HG03469 (cell line): ENCODE measurements around the gene OTULIN.

Source experiments
- ATAC-seq: cut with Tn5 transposase; IDR thresholded peaks from one replicate; pipeline ENCODE4 v1.9.1; 2021; ENCODE audit warnings: mild to moderate bottlenecking, moderate library complexity, moderate number of reproducible peaks; ENCODE audit not compliant: unreplicated experiment

The OTULIN gene

DNA sequence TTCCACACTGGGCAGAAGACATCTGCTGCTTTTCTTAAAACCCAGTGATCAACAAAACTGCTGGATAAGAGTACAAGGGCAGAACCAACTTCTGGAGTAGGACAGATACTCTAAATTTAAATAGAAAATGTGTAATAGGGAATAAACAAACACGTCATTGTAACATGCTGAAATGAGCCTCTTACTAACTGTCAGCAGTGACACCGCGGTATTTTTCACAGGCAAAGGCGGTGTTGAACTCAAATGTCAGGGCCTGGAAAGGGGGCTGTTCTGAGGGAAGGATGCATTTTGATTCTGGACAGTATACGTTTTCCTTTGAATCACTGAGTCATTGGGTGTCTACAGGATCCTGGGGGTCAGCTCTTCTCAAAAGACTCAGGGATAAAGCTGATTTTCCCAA lies 73.5 kb downstream of the OTULIN start:
- no peak for ATAC-seq

DNA sequence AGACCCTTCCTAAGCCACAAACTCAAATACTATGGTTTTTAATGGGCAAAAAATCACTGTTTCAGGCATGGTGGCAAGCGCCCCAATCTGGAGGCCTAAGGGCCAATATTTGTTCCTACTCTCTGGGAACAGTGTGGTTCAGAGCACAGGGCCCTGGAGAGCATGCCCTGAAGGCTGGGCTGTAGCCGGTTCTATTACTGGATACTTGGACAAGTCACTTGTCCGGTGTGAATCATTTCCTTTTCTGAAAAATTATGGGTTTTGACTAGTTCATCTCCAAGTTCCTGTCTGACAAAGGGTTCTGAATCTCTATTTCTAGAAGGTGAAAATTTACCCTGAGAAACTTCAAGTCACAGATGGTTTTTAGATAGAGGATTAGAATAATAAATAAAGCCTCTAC lies 75.0 kb downstream of the OTULIN start:
- no peak for ATAC-seq

DNA sequence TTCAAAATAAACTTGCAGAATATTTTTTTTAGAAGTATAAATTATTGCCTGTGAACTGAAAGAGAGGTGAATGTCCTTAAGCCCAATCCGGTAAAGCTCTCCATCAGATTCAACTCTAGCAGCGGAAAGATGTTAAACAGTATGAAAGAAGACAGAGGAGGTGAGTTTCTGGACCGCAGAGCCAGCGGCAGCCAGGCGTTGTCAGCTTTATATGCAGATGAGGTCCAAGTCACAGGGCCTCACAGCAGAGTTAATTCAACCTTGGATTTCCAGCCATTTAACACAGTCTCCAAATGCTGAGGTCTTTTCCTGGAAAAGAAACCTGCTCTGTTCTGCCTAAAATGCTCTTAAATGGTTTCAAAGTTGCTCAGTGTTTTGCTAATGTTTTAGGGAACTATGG lies 75.5 kb downstream of the OTULIN start:
- no peak for ATAC-seq

DNA sequence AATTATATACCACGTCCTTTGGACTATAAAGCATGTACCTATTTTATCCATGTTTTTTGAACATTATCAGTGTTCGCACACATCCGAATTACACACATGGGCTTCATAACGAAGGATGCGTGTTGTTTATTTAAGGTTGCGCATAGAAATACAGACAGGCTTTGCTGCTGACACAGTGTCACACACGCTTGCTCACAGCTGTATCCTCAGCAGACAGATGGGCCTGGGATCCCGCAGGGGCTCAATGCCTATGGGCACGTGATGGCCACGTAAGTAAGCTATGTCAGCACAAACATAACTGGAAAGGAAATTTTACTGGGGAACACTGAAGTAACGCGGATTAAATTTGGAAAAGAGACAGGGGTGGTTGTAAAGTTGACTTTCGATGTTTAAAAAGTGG lies 76.6 kb downstream of the OTULIN start:
- no peak for ATAC-seq

DNA sequence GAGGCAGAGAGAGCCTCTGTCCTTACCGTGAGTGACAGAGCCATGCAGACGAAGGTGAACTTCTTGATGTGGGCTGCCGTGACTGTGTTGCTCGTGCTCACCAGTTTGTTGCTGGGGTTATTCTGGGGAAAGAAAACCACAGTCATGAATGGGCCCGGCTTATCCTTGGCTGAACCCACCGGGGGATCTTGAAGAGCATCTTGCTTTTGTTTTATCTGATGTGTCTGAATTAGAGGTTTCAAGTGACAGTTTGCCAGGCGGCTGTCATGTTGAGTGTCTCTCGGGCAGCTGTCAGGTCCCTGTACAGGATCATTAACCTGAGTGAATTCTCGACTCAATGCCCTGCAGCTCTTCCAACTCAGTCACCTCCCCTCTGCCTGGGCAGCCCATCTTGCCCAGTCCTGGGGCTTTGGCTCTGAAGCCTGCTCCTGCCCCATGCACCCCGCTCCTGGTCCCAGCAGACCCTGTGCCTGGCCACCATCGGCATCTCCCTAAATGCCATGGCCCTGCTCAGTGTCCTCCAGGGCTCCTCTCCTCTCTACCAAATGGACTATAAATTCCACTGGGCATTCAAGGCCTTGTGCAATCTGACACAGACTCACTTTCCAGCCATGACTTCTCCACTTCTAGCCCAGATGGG lies 77.4 kb downstream of the OTULIN start:
- ATAC-seq: no peak

DNA sequence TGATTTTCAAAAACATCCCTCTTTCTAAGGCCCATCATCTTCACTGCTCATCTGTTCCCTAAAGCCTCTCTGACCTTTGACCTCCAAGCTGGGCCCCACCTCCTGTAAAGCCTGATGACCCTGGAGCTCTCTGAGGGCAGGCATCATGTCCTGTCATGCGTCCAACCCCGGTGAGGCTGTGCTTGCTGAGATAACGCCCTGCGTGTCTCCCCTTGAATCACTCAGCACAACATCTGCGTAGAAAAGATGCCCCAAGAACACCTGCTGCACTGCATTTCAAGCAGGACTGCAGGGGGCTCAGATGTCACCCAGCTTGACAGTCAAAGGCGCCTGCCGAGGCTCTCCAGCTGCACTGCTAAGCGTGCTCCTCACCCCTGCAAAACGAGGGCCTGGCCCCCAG lies 78.0 kb downstream of the OTULIN start:
- no peak for ATAC-seq

DNA sequence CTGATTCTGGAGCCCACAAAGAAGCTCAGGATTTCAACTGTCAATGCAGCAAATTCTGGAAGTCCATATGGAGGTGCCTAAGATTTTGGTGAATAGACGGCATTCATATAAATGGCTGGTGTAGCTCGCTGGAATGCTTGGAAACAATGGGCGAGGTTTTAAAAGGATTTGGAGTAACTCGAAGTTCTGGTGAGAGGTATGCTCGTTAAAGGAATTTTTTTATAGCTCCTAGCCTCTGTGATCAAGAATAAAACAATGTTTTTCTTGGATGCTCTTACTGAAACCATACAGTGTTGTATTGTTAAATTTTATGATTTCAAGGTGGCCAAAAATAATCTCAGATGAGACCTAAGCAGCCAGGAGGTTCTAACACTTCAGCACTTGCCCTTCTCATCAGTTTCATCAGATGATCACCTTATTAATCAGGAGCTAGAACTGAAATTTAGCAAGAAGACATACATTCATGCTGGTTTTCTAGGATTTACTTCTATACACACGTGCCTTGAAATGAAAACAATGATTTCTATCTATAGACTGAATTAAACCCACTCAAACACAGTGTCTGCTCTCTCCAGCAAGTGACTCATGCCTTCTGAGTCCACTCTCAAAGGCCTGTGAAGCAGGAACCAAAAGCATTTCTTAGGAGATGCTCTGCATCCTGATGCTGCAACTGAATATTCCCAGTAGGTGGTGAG lies 79.2 kb downstream of the OTULIN start:
- no peak for ATAC-seq

DNA sequence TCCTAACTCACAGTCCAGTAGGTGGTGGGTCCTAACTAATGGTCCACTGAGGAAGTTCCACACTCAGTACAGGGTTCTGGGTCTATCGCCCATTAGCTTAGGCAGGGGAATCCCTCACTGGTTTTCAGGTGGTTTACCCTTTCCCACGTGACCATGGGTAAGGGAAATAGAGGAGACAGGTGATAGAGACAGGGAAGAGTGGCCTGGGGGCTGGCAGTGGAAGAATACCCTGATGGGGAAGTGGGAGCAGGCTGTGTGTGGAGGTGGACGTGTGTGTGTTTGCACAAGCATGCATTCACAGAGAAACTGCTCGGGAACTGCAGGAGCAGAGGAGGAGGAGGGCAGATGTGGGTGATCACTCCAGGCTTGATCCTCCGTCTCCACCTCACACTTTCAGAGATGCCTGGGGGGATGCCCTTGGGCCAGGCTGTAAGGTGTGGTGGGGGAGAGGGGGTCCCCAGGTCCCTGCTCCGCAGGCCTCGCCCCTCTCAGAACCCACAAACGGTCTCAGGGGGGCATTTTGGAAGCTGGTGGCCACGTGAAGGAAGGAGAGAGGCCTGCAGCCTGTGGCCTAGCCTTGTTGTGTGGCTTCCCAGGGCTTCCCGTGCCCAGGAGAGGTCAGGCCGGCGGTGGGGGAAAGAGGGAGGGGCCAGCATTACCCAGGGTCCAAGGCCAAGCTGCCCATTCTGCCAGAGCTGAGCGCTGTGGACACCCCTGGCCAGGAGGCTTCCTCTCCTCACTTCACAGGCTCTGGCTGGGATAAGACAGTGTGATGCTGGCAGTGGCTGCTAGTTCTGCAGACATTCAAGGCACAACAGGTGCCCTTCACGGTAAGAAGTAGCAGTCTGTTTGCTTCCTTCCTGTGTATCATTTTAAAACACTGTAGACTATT lies 80.0 kb downstream of the OTULIN start:
- no peak for ATAC-seq

DNA sequence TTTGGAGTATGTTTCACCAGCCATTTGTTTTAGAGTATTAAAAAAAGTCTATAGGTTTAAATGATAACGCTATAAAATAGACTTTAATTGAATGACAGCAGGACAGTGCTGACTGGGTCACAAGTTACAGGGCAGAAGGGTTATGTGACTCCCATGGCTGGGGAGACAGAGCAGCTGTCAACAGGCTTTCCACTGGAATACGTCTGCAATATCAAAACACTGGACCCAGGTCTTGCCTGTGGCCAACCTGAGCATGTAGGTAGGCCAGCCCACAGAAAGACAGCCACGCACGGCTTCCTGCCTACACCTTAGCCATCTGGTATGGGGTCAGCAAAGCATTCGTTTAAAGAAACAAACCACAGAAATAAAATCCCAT lies 80.7 kb downstream of the OTULIN start:
- ATAC-seq: no peak

DNA sequence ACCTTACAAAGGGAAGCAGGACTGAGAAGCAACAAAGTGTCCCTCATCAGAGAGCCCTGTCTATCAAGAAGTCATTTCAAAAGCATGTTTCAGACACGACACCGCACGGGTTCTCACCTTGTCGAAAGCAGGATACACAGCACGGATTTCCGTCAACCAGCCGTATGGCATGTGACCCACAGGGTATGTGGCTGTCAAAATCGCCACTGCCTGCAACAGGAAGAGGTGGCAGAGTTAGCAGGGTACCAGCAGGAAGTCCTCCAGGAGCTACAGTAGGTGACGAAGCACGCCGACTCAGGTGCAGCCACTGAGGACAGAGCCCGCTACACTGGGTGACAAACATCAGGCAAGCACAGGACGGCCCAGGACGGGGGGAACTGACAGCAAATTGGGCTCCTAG lies 81.2 kb downstream of the OTULIN start:
- ATAC-seq: no peak

DNA sequence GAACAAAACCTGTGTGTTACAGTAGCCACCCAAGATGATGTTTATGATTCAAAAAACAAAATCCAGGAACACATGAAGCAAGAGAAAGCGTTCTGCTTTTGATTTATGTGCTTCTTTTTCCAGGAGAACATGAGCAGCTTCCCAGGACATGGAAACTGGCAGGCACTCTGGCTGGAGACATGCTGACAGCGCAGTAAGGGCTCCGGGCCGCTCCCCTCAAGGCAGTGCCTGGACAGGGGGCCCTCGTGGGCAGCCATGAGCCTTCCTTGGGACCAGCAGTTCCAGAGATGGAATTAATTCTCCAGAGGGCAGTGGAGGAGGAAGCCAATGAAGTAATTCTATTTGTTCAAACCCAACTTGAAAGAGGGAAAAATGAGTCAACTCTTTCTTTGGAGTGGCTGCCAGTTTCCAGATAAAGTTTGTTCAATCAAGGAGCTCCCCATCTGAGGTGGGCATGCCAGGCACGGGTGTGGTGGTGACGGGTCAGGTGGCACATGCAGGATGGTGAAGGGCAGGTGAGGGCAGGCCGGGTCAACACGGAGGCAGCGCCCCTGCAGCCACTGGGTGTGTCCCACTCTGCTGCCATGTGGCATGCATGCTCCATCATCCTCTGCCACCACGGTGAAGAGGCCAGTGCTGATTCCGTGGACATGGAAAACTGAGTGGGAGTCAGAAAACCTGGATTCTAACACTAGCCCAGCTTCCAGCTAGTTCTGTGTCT lies 83.8 kb downstream of the OTULIN start:
- no peak for ATAC-seq
